ENCODE data around the gene SMCO1. TPM values are rescaled to one million over a fixed set of nuclear protein-coding genes. Genes with fewer than 3 reads are reported as not detected.

The SMCO1 gene
- total and polyA plus RNA-seq, 2 donors (not counting 3 experiments of a cell fraction or from before 2014, with no cell fraction given), result not detected

DNA sequence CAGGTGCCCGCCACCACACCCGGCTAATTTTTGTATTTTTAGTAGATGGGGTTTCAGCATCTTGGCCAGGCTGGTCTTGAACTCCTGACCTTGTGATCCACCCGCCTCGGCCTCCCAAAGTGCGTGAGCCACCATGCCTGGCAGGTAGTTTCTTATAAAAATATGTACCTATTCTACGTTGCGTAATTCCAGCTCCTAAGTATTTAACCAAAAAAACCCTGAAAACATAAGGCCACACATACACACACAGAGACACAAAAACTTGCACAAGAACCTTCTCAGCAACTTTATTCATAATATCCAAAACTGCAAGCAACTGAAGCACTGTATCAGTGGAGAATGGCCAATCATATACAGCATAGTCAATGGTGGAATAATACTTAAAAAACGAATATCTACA, 16.8 kb downstream of the SMCO1 start:
- peaks cover 4% of the 10 kb centered on the region for H4K20me1 ChIP-seq (replicated peaks; ENCODE audit: control insufficient read depth, extremely low read depth, insufficient read depth, low read length)
- ChIA-PET POLR2A (no interaction called here), CTCF (no interaction called here)
- dilution Hi-C loops (cut with MboI; ENCODE audit: extremely low pct_ligation_motif_present, low sequenced_read_pairs) (no loop called here), intact Hi-C loops (cut with micrococcal nuclease) (no loop called here)
- H3K9me3 ChIP-seq (replicated peaks; ENCODE audit: control insufficient read depth, insufficient read depth, low read length), result no peaks in the 10 kb centered on the region
- no peak overlapping the region for H3K9ac ChIP-seq (replicated peaks; ENCODE audit: extremely low read depth, insufficient read depth, low read length)
- H3K27me3 ChIP-seq (ENCODE audit: control insufficient read depth in 2 of 2, insufficient read depth in 2 of 2, low read length in 2 of 2), result no peaks in the 10 kb centered on the region
- H3K4me2 ChIP-seq (ENCODE audit: insufficient read depth, low read length), result no peak overlapping the region
- peaks cover 93% of the 10 kb centered on the region for H3K79me2 ChIP-seq (ENCODE audit: control insufficient read depth, insufficient read depth, low read length)
- BruUV-seq (replicated peaks), result no TSS peak
- H3K9me1 ChIP-seq (replicated peaks; ENCODE audit: control insufficient read depth, extremely low read depth, insufficient read depth, low read length), result no peaks in the 10 kb centered on the region
- no peak for FAIRE-seq
- H3K4me1 ChIP-seq (ENCODE audit: control insufficient read depth, extremely low read depth, insufficient read depth, low read length), result peaks cover 13% of the 10 kb centered on the region
- no peak for DNase-seq (ENCODE audit: low read depth, low spot score)
- no peak overlapping the region for H3K27ac ChIP-seq (ENCODE audit: insufficient read depth, low read depth, low read length)
- no peak overlapping the region for H3K4me3 ChIP-seq (replicated peaks in 1 of 3; ENCODE audit: insufficient read depth in 1 of 3, low read depth in 1 of 3, low read length in 3 of 3)
- TF ChIP-seq GATA2 (IDR thresholded peaks at IDR 0.05; ENCODE audit: insufficient read depth, insufficient read length, low read depth, low read length), result no peak
- no peak for TF ChIP-seq EZH2 (IDR thresholded peaks at IDR 0.05; ENCODE audit: borderline replicate concordance, low read depth, low read length, severe bottlenecking)
- TF ChIP-seq FOS (IDR thresholded peaks at IDR 0.05; ENCODE audit: borderline replicate concordance, insufficient read depth, low read length), result no peak
- TF ChIP-seq, protein P1, sequence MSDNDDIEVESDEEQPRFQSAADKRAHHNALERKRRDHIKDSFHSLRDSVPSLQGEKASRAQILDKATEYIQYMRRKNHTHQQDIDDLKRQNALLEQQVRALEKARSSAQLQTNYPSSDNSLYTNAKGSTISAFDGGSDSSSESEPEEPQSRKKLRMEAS (IDR thresholded peaks at IDR 0.05; ENCODE audit: insufficient read depth, insufficient read length), result no peak
- TF ChIP-seq, protein P2, sequence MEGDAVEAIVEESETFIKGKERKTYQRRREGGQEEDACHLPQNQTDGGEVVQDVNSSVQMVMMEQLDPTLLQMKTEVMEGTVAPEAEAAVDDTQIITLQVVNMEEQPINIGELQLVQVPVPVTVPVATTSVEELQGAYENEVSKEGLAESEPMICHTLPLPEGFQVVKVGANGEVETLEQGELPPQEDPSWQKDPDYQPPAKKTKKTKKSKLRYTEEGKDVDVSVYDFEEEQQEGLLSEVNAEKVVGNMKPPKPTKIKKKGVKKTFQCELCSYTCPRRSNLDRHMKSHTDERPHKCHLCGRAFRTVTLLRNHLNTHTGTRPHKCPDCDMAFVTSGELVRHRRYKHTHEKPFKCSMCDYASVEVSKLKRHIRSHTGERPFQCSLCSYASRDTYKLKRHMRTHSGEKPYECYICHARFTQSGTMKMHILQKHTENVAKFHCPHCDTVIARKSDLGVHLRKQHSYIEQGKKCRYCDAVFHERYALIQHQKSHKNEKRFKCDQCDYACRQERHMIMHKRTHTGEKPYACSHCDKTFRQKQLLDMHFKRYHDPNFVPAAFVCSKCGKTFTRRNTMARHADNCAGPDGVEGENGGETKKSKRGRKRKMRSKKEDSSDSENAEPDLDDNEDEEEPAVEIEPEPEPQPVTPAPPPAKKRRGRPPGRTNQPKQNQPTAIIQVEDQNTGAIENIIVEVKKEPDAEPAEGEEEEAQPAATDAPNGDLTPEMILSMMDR (IDR thresholded peaks at IDR 0.05; ENCODE audit: extremely low read depth in 1 of 2, insufficient read depth in 1 of 2, low read depth in 1 of 2, low read length in 2 of 2), result no peak
- TF ChIP-seq POLR2AphosphoS5 (IDR thresholded peaks at IDR 0.05; ENCODE audit: insufficient read depth, low read depth, low read length), result no peak
- TF ChIP-seq MYC (IDR thresholded peaks at IDR 0.05; ENCODE audit: low read depth, low read length), result no peak
- peaks cover 0 to 2% of the 10 kb centered on the region in 2 experiments for H3K36me3 ChIP-seq (ENCODE audit: control insufficient read depth in 2 of 2, extremely low read depth in 1 of 2, insufficient read depth in 2 of 2, low read length in 2 of 2)
- no peak overlapping the region for H2AFZ ChIP-seq (ENCODE audit: low read depth, low read length)

All from endothelial cell of umbilical vein (primary cell).